ENCODE results near the gene USP17L20.
"Not testable (repeated sequence)": the region's sequence is repeated elsewhere in the genome, so short reads cannot be mapped to it uniquely, and the experiment has no call there.

Gene USP17L20, protein sequence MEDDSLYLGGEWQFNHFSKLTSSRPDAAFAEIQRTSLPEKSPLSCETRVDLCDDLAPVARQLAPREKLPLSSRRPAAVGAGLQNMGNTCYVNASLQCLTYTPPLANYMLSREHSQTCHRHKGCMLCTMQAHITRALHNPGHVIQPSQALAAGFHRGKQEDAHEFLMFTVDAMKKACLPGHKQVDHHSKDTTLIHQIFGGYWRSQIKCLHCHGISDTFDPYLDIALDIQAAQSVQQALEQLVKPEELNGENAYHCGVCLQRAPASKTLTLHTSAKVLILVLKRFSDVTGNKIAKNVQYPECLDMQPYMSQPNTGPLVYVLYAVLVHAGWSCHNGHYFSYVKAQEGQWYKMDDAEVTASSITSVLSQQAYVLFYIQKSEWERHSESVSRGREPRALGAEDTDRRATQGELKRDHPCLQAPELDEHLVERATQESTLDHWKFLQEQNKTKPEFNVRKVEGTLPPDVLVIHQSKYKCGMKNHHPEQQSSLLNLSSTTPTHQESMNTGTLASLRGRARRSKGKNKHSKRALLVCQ

DNA sequence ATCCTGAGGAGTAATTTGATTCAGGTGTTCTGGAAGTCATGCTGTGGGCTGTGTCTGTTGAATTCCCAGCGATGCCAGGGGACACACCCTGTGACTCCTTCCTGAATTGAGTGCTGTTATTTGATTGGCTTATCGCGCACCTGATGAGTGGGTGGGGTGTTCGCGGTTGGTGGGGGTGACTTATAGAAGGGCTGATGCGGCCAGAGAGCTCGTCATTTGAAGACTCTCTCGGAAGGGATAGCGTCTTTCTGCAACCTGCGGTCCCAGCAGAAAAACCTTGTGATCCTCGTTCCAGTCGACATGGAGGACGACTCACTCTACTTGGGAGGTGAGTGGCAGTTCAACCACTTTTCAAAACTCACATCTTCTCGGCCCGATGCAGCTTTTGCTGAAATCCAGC is at the start of gene USP17L20:
Gene USP17L20, plus strand, starts transcription at position 301 of the 400 bp plus-strand sequence. Its CDS starts 0 bp downstream, at position 301.
- FAIRE-seq, result not testable (repeated sequence)

DNA sequence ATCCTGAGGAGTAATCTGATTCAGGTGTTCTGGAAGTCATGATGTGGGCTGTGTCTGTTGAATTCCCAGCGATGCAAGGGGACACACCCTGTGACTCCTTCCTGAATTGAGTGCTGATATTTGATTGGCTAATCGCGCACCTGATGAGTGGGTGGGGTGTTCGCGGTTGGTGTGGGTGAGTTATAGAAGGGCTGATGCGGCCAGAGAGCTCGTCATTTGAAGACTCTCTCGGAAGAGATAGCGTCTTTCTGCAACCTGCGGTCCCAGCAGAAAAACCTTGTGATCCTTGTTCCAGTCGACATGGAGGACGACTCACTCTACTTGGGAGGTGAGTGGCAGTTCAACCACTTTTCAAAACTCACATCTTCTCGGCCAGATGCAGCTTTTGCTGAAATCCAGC is 47.6 kb upstream of the USP17L20 start, which contains the start of gene USP17L10:
Gene USP17L10, plus strand, starts transcription at position 301 of the 400 bp plus-strand sequence. Its CDS starts 0 bp downstream, at position 301.
- FAIRE-seq, result not testable (repeated sequence)

GRCh38 chr4:9214701-9215100 is 43.2 kb upstream of the USP17L20 start:
- FAIRE-seq, result not testable (repeated sequence)

DNA sequence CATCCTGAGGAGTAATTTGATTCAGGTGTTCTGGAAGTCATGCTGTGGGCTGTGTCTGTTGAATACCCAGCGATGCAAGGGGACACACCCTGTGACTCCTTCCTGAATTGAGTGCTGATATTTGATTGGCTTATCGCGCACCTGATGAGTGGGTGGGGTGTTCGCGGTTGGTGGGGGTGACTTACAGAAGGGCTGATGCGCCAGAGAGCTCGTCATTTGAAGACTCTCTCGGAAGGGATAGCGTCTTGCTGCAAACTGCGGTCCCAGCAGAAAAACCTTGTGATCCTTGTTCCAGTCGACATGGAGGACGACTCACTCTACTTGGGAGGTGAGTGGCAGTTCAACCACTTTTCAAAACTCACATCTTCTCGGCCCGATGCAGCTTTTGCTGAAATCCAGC is 42.8 kb upstream of the USP17L20 start, which contains the start of gene USP17L11:
Gene USP17L11, plus strand, starts transcription at position 301 of the 400 bp plus-strand sequence. Its CDS starts 0 bp downstream, at position 301.
- FAIRE-seq, result not testable (repeated sequence)

DNA sequence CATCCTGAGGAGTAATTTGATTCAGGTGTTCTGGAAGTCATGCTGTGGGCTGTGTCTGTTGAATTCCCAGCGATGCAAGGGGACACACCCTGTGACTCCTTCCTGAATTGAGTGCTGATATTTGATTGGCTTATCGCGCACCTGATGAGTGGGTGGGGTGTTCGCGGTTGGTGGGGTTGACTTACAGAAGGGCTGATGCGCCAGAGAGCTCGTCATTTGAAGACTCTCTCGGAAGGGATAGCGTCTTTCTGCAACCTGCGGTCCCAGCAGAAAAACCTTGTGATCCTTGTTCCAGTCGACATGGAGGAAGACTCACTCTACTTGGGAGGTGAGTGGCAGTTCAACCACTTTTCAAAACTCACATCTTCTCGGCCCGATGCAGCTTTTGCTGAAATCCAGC is 38.1 kb upstream of the USP17L20 start, which contains the start of gene USP17L12:
Gene USP17L12, plus strand, starts transcription at position 301 of the 400 bp plus-strand sequence. Its CDS starts 0 bp downstream, at position 301.
- not testable (repeated sequence) for FAIRE-seq

DNA sequence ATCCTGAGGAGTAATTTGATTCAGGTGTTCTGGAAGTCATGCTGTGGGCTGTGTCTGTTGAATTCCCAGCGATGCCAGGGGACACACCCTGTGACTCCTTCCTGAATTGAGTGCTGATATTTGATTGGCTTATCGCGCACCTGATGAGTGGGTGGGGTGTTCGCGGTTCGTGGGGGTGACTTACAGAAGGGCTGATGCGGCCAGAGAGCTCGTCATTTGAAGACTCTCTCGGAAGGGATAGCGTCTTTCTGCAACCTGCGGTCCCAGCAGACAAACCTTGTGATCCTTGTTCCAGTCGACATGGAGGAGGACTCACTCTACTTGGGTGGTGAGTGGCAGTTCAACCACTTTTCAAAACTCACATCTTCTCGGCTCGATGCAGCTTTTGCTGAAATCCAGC is 33.3 kb upstream of the USP17L20 start, which contains the start of gene USP17L13:
Gene USP17L13, plus strand, starts transcription at position 301 of the 400 bp plus-strand sequence. Its CDS starts 0 bp downstream, at position 301.
- FAIRE-seq, result not testable (repeated sequence)

GRCh38 chr4:9230249-9230648 is 27.7 kb upstream of the USP17L20 start:
- FAIRE-seq, result not testable (repeated sequence)

GRCh38 chr4:9234085-9234484 is 23.8 kb upstream of the USP17L20 start, which contains the start of gene USP17L15:
TSS of gene USP17L15 (plus strand) at chr4:9234385. CDS start at chr4:9234385, 0 bp downstream.
- not testable (repeated sequence) for FAIRE-seq

DNA sequence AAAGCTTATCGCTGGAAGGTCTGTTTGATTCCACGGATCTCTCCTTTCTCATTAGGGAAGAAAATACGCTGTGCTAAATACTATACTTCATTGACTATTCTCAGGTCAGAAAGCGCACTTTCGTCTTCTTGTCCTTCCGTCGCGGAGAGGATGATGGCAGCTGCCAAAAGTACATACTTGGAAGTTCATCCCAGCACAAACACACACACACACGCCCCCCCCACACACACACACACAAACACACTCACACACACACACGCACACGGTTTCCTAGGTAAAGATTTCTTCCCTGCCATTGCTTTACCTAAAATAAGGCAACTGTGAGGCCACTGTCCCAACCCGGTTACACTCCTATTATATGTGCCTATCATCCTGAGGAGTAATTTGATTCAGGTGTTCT is 19.5 kb upstream of the USP17L20 start:
- not testable (repeated sequence) for FAIRE-seq

DNA sequence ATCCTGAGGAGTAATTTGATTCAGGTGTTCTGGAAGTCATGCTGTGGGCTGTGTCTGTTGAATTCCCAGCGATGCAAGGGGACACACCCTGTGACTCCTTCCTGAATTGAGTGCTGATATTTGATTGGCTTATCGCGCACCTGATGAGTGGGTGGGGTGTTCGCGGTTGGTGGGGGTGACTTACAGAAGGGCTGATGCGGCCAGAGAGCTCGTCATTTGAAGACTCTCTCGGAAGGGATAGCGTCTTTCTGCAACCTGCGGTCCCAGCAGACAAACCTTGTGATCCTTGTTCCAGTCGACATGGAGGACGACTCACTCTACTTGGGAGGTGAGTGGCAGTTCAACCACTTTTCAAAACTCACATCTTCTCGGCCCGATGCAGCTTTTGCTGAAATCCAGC is 14.3 kb upstream of the USP17L20 start, which contains the start of gene USP17L17:
Gene USP17L17, plus strand, starts transcription at position 301 of the 400 bp plus-strand sequence. Its CDS starts 0 bp downstream, at position 301.
- not testable (repeated sequence) for FAIRE-seq

DNA sequence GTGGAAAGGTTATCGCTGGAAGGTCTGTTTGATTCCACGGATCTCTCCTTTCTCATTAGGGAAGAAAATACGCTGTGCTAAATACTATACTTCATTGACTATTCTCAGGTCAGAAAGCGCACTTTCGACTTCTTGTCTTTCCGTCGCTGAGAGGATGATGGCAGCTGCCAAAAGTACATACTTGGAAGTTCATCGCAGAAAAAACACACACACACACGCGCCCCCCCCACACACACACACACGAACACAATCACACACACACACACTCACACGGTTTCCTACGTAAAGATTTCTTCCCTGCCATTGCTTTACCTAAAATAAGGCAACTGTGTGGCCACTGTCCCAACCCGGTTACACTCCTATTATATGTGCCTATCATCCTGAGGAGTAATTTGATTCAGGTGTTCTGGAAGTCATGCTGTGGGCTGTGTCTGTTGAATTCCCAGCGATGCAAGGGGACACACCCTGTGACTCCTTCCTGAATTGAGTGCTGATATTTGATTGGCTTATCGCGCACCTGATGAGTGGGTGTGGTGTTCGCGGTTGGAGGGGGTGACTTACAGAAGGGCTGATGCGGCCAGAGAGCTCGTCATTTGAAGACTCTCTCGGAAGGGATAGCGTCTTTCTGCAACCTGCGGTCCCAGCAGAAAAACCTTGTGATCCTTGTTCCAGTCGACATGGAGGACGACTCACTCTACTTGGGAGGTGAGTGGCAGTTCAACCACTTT is 9.8 kb upstream of the USP17L20 start, which contains the start of gene USP17L18:
Gene USP17L18, plus strand, starts transcription at position 678 of the 728 bp plus-strand sequence. Its CDS starts 0 bp downstream, at position 678.
- FAIRE-seq, result not testable (repeated sequence)

DNA sequence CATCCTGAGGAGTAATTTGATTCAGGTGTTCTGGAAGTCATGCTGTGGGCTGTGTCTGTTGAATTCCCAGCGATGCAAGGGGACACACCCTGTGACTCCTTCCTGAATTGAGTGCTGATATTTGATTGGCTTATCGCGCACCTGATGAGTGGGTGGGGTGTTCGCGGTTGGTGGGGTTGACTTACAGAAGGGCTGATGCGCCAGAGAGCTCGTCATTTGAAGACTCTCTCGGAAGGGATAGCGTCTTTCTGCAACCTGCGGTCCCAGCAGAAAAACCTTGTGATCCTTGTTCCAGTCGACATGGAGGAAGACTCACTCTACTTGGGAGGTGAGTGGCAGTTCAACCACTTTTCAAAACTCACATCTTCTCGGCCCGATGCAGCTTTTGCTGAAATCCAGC is 4.8 kb upstream of the USP17L20 start, which contains the start of gene USP17L19:
Gene USP17L19, plus strand, starts transcription at position 301 of the 400 bp plus-strand sequence. Its CDS starts 0 bp downstream, at position 301.
- not testable (repeated sequence) for FAIRE-seq

- not testable (repeated sequence) for FAIRE-seq
Observed at GRCh38 chr4:9262572-9262971, 4.6 kb downstream of the USP17L20 start, which contains the start of gene USP17L21. TSS of gene USP17L21 (plus strand) at chr4:9262872. CDS start at chr4:9262872, 0 bp downstream.

GRCh38 chr4:9267319-9267718 is 9.4 kb downstream of the USP17L20 start, which contains the start of gene USP17L22:
TSS of gene USP17L22 (plus strand) at chr4:9267619. CDS start at chr4:9267619, 0 bp downstream.
- not testable (repeated sequence) for FAIRE-seq

DNA sequence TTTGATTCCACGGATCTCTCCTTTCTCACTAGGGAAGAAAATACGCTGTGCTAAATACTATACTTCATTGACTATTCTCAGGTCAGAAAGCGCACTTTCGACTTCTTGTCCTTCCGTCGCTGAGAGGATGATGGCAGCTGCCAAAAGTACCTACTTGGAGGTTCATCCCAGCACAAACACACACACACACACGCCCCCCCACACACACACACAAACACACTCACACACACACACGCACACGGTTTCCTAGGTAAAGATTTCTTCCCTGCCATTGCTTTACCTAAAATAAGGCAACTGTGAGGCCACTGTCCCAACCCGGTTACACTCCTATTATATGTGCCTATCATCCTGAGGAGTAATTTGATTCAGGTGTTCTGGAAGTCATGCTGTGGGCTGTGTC is 13.8 kb downstream of the USP17L20 start:
- FAIRE-seq, result not testable (repeated sequence)
